ENCODE measurements around the gene EXT2.

EXT2 gene

GRCh38 chr11:44269369-44270351, 174.2 kb downstream of the EXT2 start:
- DNase-seq = peak; percentile 85

- DNase-seq = peak; percentile 87
Observed at GRCh38 chr11:44270403-44271273, 175.2 kb downstream of the EXT2 start.

GRCh38 chr11:44271286-44271685, 175.8 kb downstream of the EXT2 start:
- DNase-seq = no peak

- DNase-seq = no peak
Observed at GRCh38 chr11:44274404-44274803, 178.9 kb downstream of the EXT2 start.

- no peak for DNase-seq
Observed at GRCh38 chr11:44275241-44275640, 179.8 kb downstream of the EXT2 start.

GRCh38 chr11:44275961-44276550, 180.6 kb downstream of the EXT2 start:
- DNase-seq = no peak

- DNase-seq = no peak
Observed at GRCh38 chr11:44277196-44278090, 182.0 kb downstream of the EXT2 start.

- DNase-seq = no peak
Observed at GRCh38 chr11:44279483-44279882, 184.0 kb downstream of the EXT2 start.

GRCh38 chr11:44280257-44280656, 184.8 kb downstream of the EXT2 start:
- no peak for DNase-seq

GRCh38 chr11:44281151-44281550, 185.7 kb downstream of the EXT2 start:
- DNase-seq = no peak

GRCh38 chr11:44282620-44283019, 187.1 kb downstream of the EXT2 start:
- no peak for DNase-seq

- peak; percentile 30 for DNase-seq
Observed at GRCh38 chr11:44285756-44286155, 190.3 kb downstream of the EXT2 start.

- DNase-seq = peak; percentile 60
Observed at GRCh38 chr11:44286268-44286880, 190.9 kb downstream of the EXT2 start.

GRCh38 chr11:44286911-44287310, 191.4 kb downstream of the EXT2 start:
- no peak for DNase-seq

- DNase-seq = no peak
Observed at GRCh38 chr11:44288133-44288526, 192.7 kb downstream of the EXT2 start.

- DNase-seq = peak; percentile 20
Observed at GRCh38 chr11:44290208-44290607, 194.7 kb downstream of the EXT2 start.

Measured in fibroblast of skin of scalp (primary cell).